ENCODE data around the gene TP53BP1. TPM values are rescaled to one million over a fixed set of nuclear protein-coding genes. Genes with fewer than 3 reads are reported as not detected.
A peak's percentile ranks its signal among the peaks of the same experiment; 100 is the strongest.

The TP53BP1 gene
- total and polyA plus RNA-seq, 2 of the 13 experiments (the other 11 are each of a cell fraction or from before 2014, with no cell fraction given), result 17.1 to 17.4 TPM

GRCh38 chr15:43370975-43371974, 121.7 kb downstream of the TP53BP1 start, which contains the start of the genes TUBGCP4 and ZSCAN29 (continued):
- TF ChIP-seq ZNF407 (CRISPR knock-in tag; IDR thresholded peaks at IDR 0.05; ENCODE audit: not compliant biosample characterization) (no peak), NAIF1 (CRISPR knock-in tag; IDR thresholded peaks at IDR 0.05; ENCODE audit: borderline replicate concordance) (no peak), PRDM10 (CRISPR knock-in tag; IDR thresholded peaks at IDR 0.05; ENCODE audit: low read depth) (no peak), ZNF263 (CRISPR knock-in tag; IDR thresholded peaks at IDR 0.05) (peak; percentile 16; the same call in 1 of the 2 replicates), SMAD3 (CRISPR knock-in tag; IDR thresholded peaks at IDR 0.05) (0 out of 2 replicates have a peak, but pooled peaks have one; percentile 24), ZNF430 (CRISPR knock-in tag; IDR thresholded peaks at IDR 0.05) (no peak), FOXK2 (IDR thresholded peaks at IDR 0.05) (no peak), CEBPG (CRISPR knock-in tag; IDR thresholded peaks at IDR 0.05) (0 out of 2 replicates have a peak, but pooled peaks have one; percentile 8), RAD51 (IDR thresholded peaks at IDR 0.05; ENCODE audit: borderline replicate concordance) (no peak), ZFP62 (CRISPR knock-in tag; IDR thresholded peaks at IDR 0.05) (no peak), ZNF709 (CRISPR knock-in tag; IDR thresholded peaks at IDR 0.05) (peak; percentile 66), MIXL1 (CRISPR knock-in tag; IDR thresholded peaks at IDR 0.05) (no peak), JUNB (CRISPR knock-in tag; IDR thresholded peaks at IDR 0.05; ENCODE audit: borderline replicate concordance) (no peak), ZNF260 (CRISPR knock-in tag; IDR thresholded peaks at IDR 0.05; ENCODE audit: borderline replicate concordance, low read depth) (no peak)

Measured in HepG2 (cell line).